Activated CD8-positive, alpha-beta memory T cell treated with anti-CD3 and anti-CD28 coated beads, Interleukin-2, amount 50 U/mL, for 24 hours (primary cell): Measurements from ENCODE around the gene GSC2.
A peak's percentile ranks its signal among the peaks of the same experiment; 100 is the strongest.

Experiments
- DNase-seq: peaks from one replicate; pipeline ENCODE4 v3.0.0-alpha.2; 2020; ENCODE audit errors: extremely low read depth

GSC2 gene, protein sequence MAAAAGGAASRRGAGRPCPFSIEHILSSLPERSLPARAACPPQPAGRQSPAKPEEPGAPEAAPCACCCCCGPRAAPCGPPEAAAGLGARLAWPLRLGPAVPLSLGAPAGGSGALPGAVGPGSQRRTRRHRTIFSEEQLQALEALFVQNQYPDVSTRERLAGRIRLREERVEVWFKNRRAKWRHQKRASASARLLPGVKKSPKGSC

DNA sequence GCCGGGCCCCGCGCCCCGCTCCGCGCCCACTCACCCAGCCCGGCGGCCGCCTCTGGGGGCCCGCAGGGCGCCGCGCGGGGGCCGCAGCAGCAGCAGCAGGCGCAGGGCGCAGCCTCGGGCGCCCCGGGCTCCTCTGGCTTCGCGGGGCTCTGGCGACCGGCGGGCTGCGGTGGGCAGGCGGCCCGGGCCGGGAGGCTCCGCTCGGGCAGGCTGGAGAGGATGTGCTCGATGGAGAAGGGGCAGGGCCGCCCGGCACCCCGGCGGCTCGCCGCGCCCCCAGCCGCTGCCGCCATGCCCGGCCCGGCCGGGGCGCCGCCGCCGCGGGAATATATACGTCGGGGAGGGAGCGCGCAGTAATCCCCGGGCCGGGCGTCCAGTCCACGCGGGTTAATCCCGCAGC lies at the start of gene GSC2:
Gene GSC2, minus strand, starts transcription at position 302 of the 400 bp plus-strand sequence. Its CDS starts 9 bp downstream, at position 293.
- DNase-seq = no peak

DNA sequence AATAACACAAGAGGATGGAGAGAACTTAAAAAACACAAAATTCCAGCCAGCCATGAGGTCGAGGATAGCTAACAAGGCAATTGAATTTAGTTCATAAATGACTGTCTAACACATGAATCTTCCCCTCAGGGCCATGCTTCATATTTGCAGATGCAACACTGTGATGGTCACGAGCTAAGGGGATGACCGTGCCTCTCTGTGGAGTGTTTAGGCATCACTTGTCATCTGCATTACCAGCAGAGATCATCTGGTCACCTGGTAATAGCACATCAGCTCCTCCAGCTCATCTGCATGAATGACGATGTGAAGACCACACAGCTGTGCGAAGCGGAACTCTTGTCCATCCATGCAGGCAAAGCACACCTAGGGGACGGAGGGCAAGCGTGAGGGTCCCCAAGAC lies 49.4 kb upstream of the GSC2 start:
- DNase-seq = no peak

DNA sequence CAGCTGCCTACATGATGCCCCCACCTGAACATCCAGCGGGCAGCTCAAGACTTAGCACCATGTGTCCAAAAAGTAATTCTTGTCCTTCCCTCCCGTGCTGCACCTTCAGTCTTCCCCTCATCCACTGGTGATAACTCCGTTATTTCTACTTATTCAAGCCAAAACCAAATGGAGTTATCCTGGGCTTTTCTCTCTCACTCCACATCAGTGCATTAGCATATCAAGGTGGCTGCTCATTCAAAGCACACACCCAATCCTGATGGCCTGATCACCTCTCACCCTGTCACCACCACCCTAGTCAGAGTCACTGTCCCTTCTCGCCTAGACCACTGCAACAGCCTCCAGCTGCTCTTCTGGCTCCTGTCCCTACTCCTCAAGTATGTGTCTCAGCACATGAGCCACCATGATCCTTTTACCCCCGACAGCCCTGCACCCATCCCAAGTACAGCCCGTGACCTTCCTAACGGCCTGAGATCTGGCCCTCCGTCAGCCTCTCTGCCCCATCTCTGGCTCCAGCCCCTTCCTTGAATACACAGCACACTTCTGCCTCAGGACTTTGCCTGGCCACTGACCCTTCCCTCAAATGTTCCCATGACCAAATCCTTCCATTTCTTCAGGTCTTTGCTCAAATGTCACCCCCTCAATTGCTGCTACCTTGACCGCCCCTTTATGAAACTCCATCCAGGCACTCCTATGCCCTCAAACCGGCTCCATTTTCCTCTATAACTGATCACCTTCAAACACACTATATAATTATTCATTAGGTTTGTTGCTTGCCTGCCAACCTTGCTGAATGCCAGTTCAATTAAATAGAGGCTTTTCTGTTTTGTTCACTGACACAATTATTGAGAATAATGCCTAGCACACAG lies 48.1 kb upstream of the GSC2 start:
- no peak for DNase-seq

DNA sequence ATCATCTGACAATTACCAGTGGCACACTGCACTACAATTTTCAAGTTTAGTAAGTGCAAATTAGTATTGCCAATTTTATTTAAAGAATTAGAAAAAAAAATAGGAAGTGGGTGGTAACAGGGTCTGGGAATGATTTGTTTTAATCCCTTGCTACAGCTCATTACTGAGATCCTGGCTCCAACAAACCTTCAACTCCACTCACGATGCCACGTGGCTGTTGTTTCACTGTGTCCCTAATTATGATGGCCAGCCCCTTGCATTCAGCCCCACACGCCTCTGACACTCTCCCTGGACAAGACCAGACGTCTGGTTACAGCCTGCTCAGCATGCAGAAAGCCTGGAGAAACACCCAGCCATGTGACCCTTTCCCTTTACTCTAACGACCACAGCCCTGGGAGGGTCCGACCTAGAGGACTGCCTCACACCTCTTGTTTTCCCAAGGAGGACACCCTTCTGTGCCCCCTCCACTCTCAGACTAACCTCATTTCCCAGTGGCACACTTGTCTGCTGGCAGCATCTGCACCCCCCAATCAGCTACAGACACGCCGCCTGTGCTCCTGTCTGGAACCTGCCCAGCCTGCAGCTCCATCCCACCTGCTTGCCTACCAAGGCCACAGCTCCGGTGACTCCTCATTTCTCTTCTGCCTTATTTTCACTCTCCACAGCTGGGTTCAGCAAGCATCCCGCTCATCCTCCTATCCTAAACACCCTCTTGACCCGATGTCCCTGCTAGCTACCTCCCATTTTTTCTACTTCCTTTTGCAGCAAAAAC lies 46.9 kb upstream of the GSC2 start:
- no peak for DNase-seq

DNA sequence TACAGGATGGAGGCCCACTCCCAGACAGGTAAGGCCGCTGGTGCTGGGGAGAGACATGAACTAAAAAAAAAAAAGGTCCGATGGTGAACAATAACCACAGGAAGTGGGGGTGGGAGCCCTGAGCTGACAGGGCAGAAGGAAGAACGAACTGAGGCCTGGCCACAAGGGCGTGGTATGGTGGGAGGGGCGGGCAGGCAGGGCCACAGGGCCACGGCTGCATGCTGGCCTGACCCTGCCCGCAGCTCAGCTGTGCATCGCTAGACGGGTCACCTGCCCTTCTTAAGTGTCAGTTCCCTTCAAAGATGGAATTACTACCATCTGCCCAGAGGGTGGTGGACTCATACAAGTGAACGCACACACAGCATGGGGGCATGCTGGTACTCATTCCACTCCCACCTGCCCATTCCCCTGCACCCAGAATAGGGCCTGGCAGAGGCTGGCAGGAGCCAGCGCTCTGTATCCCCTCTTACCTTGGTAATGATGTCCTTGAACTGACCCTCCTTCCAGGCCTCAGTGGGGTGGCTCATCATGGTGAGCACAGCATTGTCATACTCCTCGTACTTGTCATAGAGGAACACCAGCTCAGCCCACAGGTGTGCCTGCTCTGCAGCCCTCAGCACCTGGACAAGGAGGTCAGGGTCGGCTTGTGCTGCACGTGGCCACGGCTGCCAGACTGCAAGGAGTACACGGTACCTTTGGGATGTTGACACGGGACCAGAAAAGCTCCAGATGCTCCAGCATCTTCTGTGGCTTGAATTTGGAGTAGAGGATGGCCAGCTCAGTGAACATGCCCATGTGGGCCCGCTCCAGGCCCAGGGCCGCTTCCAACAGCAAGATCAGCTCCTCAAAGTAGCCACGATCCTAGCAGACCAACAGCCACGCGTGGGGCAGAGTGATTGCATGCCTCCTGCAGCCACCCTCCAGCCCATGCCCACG lies 46.0 kb upstream of the GSC2 start:
- DNase-seq = no peak

DNA sequence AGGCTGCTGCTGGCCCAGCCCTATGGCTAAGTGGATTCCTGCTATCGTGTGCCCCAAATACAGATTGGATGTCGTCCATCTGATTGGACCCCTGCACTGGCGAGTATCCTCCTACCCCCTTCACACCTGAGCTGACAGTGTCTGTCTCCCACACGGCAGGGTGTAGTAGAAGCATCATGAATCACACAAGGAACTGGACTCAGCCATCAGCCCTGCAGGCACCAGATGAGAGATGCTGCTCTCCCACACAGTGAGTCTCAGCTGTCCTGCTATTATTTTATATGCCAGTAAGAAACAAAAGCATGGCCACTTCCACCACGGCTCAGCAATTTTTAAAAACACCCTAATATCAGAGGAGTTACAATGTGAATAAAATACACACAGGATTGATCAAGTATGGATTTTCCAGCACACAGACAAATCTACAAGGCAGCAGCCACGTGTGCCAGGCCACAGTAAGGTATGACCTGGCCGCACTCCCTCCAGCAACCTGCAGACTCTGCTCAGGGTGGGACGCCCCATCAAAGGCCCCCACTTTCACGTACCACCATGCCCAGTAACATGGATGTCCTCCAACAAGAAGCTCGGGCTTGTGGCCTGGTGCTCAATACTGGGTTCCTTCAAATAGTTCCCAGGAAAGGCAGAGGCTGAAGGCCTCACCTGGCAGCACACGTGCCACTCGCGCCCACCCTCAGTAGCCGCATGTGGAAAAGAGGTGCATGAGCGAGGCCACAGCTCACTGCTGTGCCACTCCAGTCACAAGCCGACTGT lies 44.9 kb upstream of the GSC2 start:
- no peak for DNase-seq

DNA sequence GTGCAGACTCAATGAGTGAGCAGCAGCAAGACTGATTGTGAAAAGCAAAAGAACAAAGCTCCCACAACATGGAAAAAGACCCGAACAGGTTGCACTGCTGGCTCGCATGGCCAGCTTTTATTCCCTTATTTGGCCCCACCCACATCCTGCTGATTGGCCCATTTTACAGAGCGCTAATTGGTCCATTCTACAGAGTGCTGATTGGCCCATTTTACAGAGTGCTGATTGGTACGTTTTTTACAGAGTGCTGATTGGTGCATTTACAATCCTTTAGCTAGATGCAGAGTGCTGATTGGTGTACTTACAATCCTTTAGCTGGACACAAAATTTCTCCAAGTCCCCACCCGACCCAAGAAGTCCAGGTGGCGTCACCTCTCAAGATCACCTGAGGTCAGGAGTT lies 43.8 kb upstream of the GSC2 start:
- no peak for DNase-seq

DNA sequence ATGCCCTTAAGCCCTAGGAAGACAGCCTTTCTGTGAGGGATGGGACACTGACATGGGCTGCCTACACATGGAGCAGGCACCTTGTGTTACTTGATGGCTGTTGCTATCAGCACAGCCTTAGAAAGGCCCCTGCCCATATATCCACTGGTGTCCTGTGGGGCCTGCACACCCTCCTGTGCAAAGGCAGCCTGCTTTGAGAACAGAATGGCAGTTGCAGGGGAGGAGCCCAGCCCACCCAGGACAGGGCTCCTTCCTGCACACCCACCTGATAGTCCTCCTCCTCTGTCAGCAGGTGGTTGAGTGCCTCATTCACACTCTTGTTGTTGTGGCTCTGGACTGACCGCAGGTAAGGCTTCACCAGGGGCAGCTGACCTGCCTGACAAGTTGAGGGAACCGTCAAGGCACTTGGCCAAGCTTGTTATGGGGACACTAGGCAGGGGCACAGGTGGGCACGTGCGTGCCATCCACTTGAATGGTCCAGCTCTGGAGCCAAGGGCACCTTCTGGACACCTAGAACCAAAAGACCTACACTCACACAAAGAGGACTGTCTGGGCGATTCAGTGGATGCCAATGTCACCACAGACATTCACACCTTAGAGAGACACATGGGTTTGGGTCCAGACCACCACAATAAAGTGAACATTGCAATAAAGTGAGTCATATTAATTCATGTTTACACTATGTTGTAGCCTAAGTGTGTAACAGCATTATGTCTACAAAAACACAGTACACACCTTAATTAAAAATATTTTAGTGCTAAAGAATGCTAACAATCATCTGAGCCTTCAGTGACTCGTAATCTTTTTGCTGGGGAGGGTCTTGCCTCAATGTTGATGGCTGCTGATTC lies 37.8 kb upstream of the GSC2 start:
- no peak for DNase-seq

DNA sequence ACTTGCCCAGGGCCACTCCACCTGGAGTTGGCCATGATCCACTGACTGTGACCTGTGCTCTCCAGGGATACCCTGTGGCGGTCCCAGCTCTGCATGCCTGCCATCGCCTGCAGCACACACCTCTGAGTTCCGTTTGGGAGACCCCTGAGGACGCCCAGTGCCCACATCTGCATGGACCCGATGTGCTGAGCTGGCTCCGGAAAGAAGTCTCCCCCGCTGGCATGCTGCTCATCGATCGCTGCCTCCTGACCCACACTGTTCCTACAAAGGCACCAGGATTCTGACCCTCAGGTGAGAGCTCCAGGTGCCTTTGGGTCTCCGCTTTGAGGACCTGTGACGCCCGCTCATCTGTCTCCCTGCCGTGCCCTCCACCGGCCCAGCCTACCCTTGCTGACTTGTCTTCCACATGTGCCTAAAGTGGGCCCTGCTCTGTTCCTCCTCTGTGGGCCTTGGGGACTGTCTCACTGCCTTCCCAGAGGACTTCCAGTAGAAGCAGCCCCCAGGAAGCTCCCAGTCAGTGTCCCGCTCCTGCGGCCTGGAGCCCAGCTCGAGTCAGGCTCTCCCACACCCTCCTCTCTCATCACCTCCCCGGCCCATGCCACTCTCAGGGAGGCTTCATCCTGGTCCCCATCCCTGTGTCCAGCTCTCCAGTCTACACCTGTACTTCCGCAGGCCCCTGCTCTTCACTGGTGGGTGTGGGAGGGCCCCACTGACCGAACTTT lies 34.3 kb upstream of the GSC2 start:
- no peak for DNase-seq

DNA sequence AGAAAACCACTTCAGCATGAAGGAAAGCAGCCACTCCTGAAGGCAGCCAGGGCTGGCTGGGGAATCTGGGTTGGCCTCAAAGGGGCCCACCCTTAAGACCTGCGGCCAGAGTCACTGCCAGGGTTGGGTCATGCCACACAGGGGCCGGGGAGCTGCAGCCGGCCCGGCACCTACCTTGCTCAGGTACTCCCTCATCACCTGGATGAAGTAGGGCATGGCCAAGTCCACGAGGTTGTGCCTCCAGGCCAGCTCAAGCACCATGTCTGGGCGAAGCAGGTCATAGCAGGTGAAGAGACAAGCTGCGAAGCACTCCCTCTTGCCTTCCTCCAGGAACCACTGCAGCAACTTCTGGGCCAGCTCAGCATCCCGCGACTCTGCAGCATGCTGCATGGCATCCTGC lies 33.1 kb upstream of the GSC2 start:
- no peak for DNase-seq

DNA sequence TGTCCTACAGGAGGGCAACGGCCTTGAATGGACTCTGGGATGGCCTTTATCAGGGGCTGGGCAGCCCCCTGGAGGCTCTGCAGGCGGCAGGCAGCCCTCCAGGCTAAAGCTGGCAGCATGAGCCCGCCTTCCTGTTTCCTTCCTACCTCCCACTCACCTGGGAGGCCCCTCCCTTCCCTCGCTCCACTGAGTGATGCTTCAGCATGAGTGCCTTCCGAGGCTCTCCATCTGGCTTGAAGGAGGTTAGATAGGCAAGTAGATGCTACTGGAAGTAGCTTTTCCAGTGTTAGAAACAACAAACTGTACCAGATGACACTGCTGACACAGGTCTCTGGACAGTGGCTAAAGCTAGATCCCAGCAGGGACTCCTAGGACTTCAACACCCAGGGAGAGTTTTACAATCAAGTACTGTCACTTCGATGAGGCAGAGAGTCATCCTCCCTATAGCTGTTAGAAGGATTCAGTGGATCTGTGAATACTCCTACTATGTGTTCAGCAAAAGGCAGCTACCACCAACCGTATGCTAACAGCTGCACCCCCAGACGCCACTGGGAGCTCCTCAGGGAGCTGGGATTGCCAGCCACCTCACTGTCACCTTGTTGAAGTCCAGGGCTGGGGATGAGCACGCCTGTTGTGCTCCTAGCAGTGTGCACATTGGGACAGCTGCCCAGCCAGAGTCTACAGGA lies 32.5 kb upstream of the GSC2 start:
- DNase-seq = no peak

DNA sequence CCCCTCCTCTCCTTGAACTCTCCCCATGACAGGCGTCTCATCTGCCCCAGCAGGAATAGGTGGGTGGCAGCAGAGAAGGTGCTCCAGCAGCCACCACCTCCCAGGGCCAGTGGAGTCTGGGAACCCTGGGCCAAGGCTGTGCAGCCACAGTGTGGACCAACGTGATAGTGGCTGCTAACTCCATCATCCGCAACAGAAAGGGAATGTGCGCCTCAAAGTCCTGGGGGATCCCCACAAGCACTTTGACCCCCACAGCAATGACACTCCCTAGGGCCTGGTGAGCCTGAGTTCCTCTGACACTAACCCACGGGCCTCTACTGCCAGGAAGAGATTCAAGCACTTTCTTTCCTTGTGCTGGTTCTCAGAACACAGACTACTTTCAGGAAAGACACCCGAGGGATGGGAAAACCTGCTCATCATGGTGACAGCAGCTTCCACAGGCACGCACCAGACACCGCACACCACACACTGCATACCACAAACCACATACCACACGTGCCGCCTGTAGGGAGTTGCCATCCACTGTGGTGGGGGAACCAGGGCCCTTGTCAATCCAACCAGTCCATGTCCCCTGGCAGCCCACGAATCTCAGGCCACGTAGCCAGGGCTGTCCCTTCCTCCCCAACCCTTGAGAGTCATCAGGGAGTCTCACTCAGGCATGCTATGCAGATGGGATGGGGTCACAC lies 31.8 kb upstream of the GSC2 start:
- DNase-seq = no peak

DNA sequence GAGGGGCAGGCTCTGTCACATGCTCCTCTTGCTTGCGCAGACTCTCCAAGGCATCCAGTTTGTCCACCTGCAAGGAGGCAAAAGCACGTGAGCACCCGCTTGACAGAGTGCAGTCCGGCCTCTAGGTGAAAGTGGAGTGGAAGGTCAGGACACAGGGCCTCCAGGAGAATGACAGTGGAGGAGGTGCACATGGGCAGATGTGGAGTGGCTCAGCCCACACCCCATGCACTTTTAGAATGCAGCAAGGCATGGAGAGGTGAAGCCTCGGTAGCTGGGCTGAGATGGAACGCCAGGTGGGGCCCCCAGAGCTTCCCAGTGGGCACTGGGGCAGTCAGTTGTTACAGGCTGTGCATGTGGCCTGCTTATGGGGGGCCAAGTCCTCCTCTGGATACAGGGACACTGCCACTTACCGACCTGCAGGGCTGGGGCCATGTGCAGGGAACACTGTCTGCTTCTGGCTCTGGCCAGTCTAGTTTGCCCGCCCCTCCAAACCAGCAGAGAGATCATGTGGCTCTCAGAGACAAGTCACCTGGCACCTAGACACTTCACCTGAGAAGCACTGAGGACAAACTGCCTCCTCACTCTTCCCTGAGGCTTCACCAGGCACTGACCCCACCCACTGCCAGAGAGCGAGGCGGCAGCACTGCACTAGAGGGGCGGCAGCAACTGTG lies 30.8 kb upstream of the GSC2 start:
- no peak for DNase-seq

DNA sequence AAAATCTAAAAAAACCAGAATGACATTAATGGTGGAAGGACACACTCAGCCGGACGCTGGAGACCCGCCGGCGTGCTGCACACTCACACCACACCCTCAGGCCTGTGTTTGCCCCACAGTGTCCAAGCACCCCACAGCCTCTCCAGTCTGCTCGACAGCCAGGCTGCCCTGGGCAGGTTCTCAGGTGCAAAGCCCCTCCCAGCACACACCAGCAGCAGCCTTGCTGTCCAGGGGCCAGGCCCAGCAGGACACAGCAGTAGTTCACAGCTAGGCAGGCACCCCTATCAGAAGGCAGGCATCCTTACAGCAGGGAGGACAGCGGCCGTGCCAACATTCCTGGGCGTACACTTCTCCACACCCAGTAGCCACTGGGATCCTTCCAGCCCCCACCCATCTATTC lies 30.1 kb upstream of the GSC2 start:
- no peak for DNase-seq

DNA sequence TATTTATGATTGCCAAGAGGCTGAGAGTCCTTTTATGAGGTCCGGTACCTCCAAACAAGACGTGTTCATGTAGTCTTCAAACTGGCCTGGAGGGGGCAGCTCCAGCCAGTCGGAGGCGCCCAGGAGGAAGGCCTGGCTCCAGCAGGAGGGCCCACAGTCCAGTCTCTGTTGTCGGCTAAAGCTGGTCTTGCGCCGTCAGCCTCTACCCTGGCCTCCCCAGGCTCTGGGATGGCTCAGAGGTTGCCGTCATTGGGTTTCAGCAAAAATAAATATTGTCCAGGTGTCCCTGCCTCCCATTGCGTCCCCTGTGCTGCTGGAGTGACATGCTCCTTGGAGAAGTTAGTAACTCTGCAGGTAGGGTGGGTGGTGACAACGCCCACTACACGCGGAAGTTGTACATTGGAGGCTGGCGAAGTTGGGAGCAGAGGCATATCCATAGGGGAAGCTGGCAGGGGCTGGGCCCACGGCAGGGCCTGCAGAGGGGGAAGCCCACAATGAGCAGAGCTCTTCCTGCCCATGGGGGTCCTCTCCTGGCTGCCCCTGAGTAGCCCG lies 29.5 kb upstream of the GSC2 start:
- no peak for DNase-seq

DNA sequence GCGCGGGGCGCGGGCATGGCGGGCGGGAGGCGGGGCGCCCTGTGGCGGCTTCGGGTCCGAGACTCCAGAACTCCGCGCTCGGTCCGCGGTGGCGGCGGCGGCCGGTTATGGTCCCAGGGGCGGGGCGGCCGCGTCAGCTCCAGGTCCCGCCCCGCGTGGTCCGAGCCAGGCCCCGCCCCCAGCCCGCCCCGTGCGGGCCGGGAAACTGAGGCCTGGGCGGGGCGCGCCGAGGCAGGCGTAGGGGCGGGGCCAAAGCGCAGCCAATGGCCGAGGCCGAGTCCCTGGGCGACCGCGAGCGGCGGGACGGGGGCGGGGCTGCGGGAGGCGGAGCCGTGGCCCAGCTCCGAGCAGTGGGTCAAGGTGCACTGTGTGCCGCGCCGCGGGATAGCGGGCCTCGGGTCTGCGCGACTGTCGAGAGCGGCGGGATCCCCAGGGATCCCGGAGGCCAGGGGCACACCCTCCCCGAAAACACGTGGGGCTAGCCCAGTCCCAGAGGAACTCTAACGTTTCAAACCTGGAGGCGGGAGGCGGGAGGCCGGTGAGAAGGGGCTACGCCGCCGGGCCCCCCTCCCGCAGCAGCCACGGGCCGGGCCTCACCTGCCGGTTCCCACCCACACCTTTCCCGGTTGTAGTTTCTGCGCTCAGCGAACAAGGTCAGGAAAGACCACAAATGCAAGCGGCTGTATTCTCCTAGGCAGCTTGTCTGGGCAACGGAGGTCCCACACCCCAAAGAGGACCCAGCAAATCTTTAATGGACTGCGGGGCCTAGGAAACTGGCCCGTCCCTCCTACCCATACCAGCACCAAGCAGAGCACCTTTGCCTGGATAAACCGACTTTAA lies 28.8 kb upstream of the GSC2 start, which contains the start of gene SLC25A1:
Gene SLC25A1, minus strand, starts transcription at position 80 of the 840 bp plus-strand sequence. Its CDS starts 63 bp downstream, at position 17.
- DNase-seq = peak; percentile 70
